ENCODE results near the gene TTK. TPM values are rescaled to one million over a fixed set of nuclear protein-coding genes. Genes with fewer than 3 reads are reported as not detected.

The TTK gene
- 10 to 100 TPM; 34.4 to 35.9 TPM for total RNA-seq

GRCh38 chr6:80004173-80005072 lies at the start of gene TTK:
Gene TTK (plus strand): TSS chr6:80004649. CDS start chr6:80005844, 1,195 bp downstream.
- peaks cover 45% of the 10 kb centered on the region for H3K4me1 Mint-ChIP-seq
- H3K27ac Mint-ChIP-seq, result peak within 1 kb of the TSS; percentile 92
- ChIA-PET CTCF (interaction anchor here (1.0 to 2.2 kb wide), 6 partner anchors 20 to 136 kb away, joined by 3 to 11 read pairs (median 4); no protein-coding TSS in a partner anchor), POLR2A (interaction anchor here (0.6 to 2.9 kb wide), 13 partner anchors 8 to 927 kb away, joined by 3 to 14 read pairs (median 6); partner anchors contain the start of genes BCKDHB and PHIP)
- peaks cover 6% of the 10 kb centered on the region for H3K27me3 Mint-ChIP-seq
- peaks cover 36% of the 10 kb centered on the region for H3K36me3 Mint-ChIP-seq (ENCODE audit: low read depth)
- H3K4me3 Mint-ChIP-seq, result peak within 1 kb of the TSS; percentile 91
- DNase-seq, result peak; percentile 94
- H3K9me3 Mint-ChIP-seq, result no peaks in the 10 kb centered on the region

GRCh38 chr6:79954849-79955248 lies 49.6 kb upstream of the TTK start:
- H3K27ac Mint-ChIP-seq, result no peak overlapping the region
- ChIA-PET CTCF (interaction anchor here (0.7 kb wide), 2 partner anchors 13 to 33 kb away, joined by 3 read pairs; no protein-coding TSS in a partner anchor), POLR2A (no interaction called here)
- H3K9me3 Mint-ChIP-seq, result no peaks in the 10 kb centered on the region
- H3K4me1 Mint-ChIP-seq, result no peaks in the 10 kb centered on the region
- peaks cover 15% of the 10 kb centered on the region for H3K27me3 Mint-ChIP-seq
- no peak for DNase-seq
- H3K36me3 Mint-ChIP-seq (ENCODE audit: low read depth), result peaks cover 2% of the 10 kb centered on the region
- H3K4me3 Mint-ChIP-seq, result no peak overlapping the region

- H3K27me3 Mint-ChIP-seq, result peaks cover 17% of the 10 kb centered on the region
- ChIA-PET POLR2A (interaction anchor here (0.8 to 1.6 kb wide), 3 partner anchors 17 to 39 kb away, joined by 3 to 12 read pairs (median 6); partner anchors contain the start of gene TTK), CTCF (interaction anchor here (0.9 to 1.3 kb wide), 2 partner anchors 15 to 18 kb away, joined by 3 to 6 read pairs; no protein-coding TSS in a partner anchor)
- peaks cover 11% of the 10 kb centered on the region for H3K4me1 Mint-ChIP-seq
- H3K4me3 Mint-ChIP-seq, result no peak overlapping the region
- no peak for DNase-seq
- no peak overlapping the region for H3K27ac Mint-ChIP-seq
- no peaks in the 10 kb centered on the region for H3K36me3 Mint-ChIP-seq (ENCODE audit: low read depth)
- H3K9me3 Mint-ChIP-seq, result peaks cover 1% of the 10 kb centered on the region
These were observed 39.8 kb upstream of the TTK start for GRCh38 chr6:79964607-79965081.

GRCh38 chr6:79967178-79967577 lies 37.3 kb upstream of the TTK start:
- POLR2A ChIA-PET, result no interaction called here
- Mint-ChIP-seq H3K36me3 (ENCODE audit: low read depth) (no peaks in the 10 kb centered on the region), H3K4me1 (peaks cover 11% of the 10 kb centered on the region), H3K27me3 (peaks cover 14% of the 10 kb centered on the region), H3K4me3 (no peak overlapping the region), H3K9me3 (peaks cover 1% of the 10 kb centered on the region), H3K27ac (no peak overlapping the region)
- CTCF ChIA-PET, result no interaction called here
- DNase-seq, result no peak

- Mint-ChIP-seq H3K27ac (no peak overlapping the region), H3K27me3 (peaks cover 12% of the 10 kb centered on the region), H3K4me3 (no peak overlapping the region), H3K4me1 (peaks cover 4% of the 10 kb centered on the region), H3K9me3 (peaks cover 1% of the 10 kb centered on the region), H3K36me3 (ENCODE audit: low read depth) (no peaks in the 10 kb centered on the region)
- POLR2A ChIA-PET, result no interaction called here
- CTCF ChIA-PET, result no interaction called here
- no peak for DNase-seq
These were observed 34.7 kb upstream of the TTK start for GRCh38 chr6:79969784-79970183.

DNA sequence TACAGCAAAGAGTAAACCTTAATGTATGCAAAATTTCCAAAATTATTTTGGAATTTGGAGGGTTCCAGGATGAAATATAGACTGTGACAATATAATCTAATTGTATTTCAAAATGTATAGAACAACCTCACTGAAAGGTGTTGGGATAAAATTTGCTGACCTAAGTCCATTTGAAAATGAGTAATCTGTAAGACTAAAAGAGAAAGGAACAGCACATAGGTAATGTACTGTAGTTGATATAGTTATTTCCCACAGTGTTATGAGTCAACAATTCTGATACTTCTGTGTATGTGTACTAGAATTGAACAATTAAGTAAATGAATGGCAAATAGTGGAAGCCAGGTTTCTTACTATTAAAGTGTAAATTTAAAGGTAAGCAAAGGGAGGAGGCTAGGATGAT lies 33.3 kb upstream of the TTK start:
- Mint-ChIP-seq H3K27ac (no peak overlapping the region), H3K36me3 (ENCODE audit: low read depth) (no peaks in the 10 kb centered on the region), H3K4me3 (no peak overlapping the region), H3K9me3 (peaks cover 1% of the 10 kb centered on the region), H3K4me1 (no peaks in the 10 kb centered on the region), H3K27me3 (peaks cover 13% of the 10 kb centered on the region)
- CTCF ChIA-PET, result no interaction called here
- DNase-seq, result no peak
- POLR2A ChIA-PET, result no interaction called here

DNA sequence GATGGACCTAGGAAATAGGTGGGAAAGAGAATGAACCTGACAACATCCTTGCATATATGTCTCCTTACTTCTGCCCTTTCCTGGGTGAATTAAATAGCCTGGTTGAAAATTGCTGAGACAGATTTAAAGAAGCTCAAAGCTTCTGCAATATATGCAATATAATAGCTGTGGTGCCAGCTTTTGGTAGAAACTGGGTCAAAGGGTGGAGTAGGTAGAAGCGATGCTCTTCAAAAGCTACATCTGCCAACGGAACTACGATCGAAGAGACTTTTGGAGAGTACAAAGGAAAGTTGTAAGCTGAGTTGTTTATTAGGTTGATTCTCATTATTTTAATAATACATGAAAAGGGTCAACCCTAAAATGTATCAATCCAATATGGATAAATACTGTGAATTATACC lies 22.8 kb upstream of the TTK start:
- ChIA-PET POLR2A (interaction anchor here (1.0 to 1.6 kb wide), 2 partner anchors 17 to 22 kb away, joined by 6 read pairs; partner anchors contain the start of gene TTK), CTCF (interaction anchor here (1.2 kb wide), 2 partner anchors 32 to 112 kb away, joined by 4 read pairs; no protein-coding TSS in a partner anchor)
- no peak for DNase-seq
- peaks cover 2% of the 10 kb centered on the region for H3K4me1 Mint-ChIP-seq
- no peaks in the 10 kb centered on the region for H3K36me3 Mint-ChIP-seq (ENCODE audit: low read depth)
- H3K9me3 Mint-ChIP-seq, result no peaks in the 10 kb centered on the region
- H3K27ac Mint-ChIP-seq, result no peak overlapping the region
- H3K27me3 Mint-ChIP-seq, result peaks cover 3% of the 10 kb centered on the region
- no peak overlapping the region for H3K4me3 Mint-ChIP-seq

DNA sequence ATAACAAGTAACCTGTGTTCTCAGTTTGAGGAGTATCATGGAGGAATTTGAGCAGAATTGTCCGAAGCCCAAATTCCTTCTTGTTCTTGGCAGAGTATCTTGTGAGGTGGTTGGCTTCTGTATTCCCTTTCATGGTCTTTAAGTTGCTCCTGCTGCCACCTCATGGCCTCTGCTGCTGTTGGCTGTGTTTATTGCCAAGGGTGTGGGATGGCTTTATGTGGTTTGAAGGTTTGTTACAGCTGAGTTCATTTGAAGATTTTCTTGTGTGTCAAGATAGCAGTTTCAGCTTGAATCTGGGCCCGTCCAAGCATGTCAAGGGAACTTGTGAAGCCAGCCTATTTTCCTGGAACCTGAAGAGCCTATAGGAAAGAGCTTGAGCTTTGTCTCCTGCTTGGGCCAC lies 20.2 kb upstream of the TTK start:
- Mint-ChIP-seq H3K9me3 (no peaks in the 10 kb centered on the region), H3K27ac (no peak overlapping the region), H3K36me3 (ENCODE audit: low read depth) (no peaks in the 10 kb centered on the region), H3K4me3 (no peak overlapping the region), H3K4me1 (peaks cover 2% of the 10 kb centered on the region), H3K27me3 (peaks cover 2% of the 10 kb centered on the region)
- peak; percentile 18 for DNase-seq
- ChIA-PET POLR2A (no interaction called here), CTCF (interaction anchor here (1.1 kb wide), 1 partner anchor 19 kb away, joined by 3 read pairs; no protein-coding TSS in a partner anchor)

- Mint-ChIP-seq H3K9me3 (no peaks in the 10 kb centered on the region), H3K4me1 (peaks cover 2% of the 10 kb centered on the region), H3K36me3 (ENCODE audit: low read depth) (no peaks in the 10 kb centered on the region), H3K4me3 (no peak overlapping the region), H3K27ac (no peak overlapping the region), H3K27me3 (peaks cover 2% of the 10 kb centered on the region)
- POLR2A ChIA-PET, result no interaction called here
- DNase-seq, result no peak
- CTCF ChIA-PET, result interaction anchor here (1.1 kb wide), 1 partner anchor 18 kb away, joined by 3 read pairs; no protein-coding TSS in a partner anchor
These were observed 19.3 kb upstream of the TTK start for GRCh38 chr6:79985128-79985527.

DNA sequence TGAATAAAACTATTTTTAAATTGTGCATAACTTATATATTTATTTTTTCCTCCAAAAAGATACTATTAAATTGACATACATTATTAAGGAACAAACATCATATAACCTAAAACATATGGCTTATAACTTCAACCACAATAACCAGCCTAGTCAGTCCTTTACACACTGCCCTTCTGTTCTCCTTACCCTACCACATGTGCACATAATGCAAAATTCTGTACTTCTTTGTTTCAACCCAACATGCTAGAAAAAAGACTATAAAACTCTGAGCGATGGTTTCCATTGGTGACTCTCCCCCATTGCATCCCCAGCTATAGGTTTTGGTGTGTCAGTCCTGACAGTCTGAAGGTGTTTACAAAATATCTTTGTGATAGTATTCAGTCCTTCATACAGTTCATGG lies 14.8 kb upstream of the TTK start:
- DNase-seq, result no peak
- H3K36me3 Mint-ChIP-seq (ENCODE audit: low read depth), result no peaks in the 10 kb centered on the region
- CTCF ChIA-PET, result no interaction called here
- H3K27ac Mint-ChIP-seq, result no peak overlapping the region
- H3K4me1 Mint-ChIP-seq, result no peaks in the 10 kb centered on the region
- no peaks in the 10 kb centered on the region for H3K27me3 Mint-ChIP-seq
- POLR2A ChIA-PET, result no interaction called here
- H3K4me3 Mint-ChIP-seq, result no peak overlapping the region
- H3K9me3 Mint-ChIP-seq, result no peaks in the 10 kb centered on the region

GRCh38 chr6:79993012-79993910 lies 11.2 kb upstream of the TTK start:
- H3K9me3 Mint-ChIP-seq, result no peaks in the 10 kb centered on the region
- ChIA-PET POLR2A (no interaction called here), CTCF (no interaction called here)
- no peak overlapping the region for H3K4me3 Mint-ChIP-seq
- no peaks in the 10 kb centered on the region for H3K36me3 Mint-ChIP-seq (ENCODE audit: low read depth)
- no peaks in the 10 kb centered on the region for H3K4me1 Mint-ChIP-seq
- no peak for DNase-seq
- no peak overlapping the region for H3K27ac Mint-ChIP-seq
- H3K27me3 Mint-ChIP-seq, result peaks cover 8% of the 10 kb centered on the region

GRCh38 chr6:79993911-79994309 lies 10.5 kb upstream of the TTK start:
- H3K27ac Mint-ChIP-seq, result no peak overlapping the region
- H3K27me3 Mint-ChIP-seq, result peaks cover 14% of the 10 kb centered on the region
- no peaks in the 10 kb centered on the region for H3K9me3 Mint-ChIP-seq
- no peak overlapping the region for H3K4me3 Mint-ChIP-seq
- ChIA-PET POLR2A (no interaction called here), CTCF (no interaction called here)
- no peaks in the 10 kb centered on the region for H3K36me3 Mint-ChIP-seq (ENCODE audit: low read depth)
- no peaks in the 10 kb centered on the region for H3K4me1 Mint-ChIP-seq
- no peak for DNase-seq

DNA sequence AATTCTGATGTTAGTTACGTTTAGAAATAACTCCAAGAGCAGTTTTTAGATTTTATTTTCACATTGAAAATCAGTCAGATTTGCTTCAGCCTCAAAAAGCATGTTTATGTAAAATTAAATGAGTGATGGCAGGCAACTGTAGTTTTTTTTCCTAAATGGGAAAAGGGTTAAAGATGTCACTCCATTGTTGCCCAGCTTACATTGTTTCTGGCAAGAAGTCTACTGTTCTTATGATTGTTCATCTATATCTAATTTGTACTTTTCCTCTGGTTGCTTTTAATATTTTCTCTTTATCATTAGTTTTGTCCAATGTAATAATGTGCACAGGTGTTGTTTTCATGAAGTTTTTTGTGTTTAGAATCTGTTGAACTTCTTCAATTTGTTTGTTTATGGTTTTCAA lies 6.7 kb upstream of the TTK start:
- H3K4me1 Mint-ChIP-seq, result peaks cover under 1% of the 10 kb centered on the region
- DNase-seq, result no peak
- no peak overlapping the region for H3K27ac Mint-ChIP-seq
- H3K4me3 Mint-ChIP-seq, result no peak overlapping the region
- peaks cover 21% of the 10 kb centered on the region for H3K27me3 Mint-ChIP-seq
- H3K9me3 Mint-ChIP-seq, result no peaks in the 10 kb centered on the region
- no peaks in the 10 kb centered on the region for H3K36me3 Mint-ChIP-seq (ENCODE audit: low read depth)
- CTCF ChIA-PET, result no interaction called here
- POLR2A ChIA-PET, result no interaction called here

Data from activated CD4-positive, alpha-beta memory T cell treated with anti-CD3 and anti-CD28 coated beads, Interleukin-2, amount 10 ng/mL, durations not matched to agents 7 days and 5 days (primary cell).